Cardiac muscle cell (in vitro differentiated cells and primary cell): ENCODE measurements around the gene CFAP161. TPM values are rescaled to one million over a fixed set of nuclear protein-coding genes. Genes with fewer than 3 reads are reported as not detected.

ENCODE experiments used
- DNase-seq, 2 donors: peaks; one replicate each; pipeline versions ENCODE4 v3.0.0 to v3.0.0-alpha.2; 2010 to 2017; ENCODE audit warnings: low read depth in 1 of 2, low spot score in 1 of 2
- H3K27ac ChIP-seq: fragments of 200-600 bp; sonication (generic); 2 replicates; pipeline ENCODE4 v1.5.1; 2016
- H3K27me3 ChIP-seq: fragments of 200-600 bp; sonication (generic); 2 replicates; pipeline ENCODE4 v1.6.0; 2016; ENCODE audit warnings: control low read depth
- H3K36me3 ChIP-seq: fragments of 200-600 bp; sonication (generic); 2 replicates; pipeline ENCODE4 v1.5.1; 2016; ENCODE audit warnings: control low read depth
- H3K4me1 ChIP-seq: fragments of 200-600 bp; sonication (generic); 2 replicates; pipeline ENCODE4 v1.8.1; 2017; ENCODE audit warnings: low read depth, mild to moderate bottlenecking, mixed run types
- H3K4me3 ChIP-seq: fragments of 200-600 bp; sonication (generic); 2 replicates; pipeline ENCODE4 v1.5.1; 2016; ENCODE audit warnings: mild to moderate bottlenecking
- H3K9me3 ChIP-seq: fragments of 200-600 bp; sonication (generic); 2 replicates; pipeline ENCODE4 v1.5.1; 2017; ENCODE audit warnings: low read depth, mild to moderate bottlenecking, control low read depth
- CTCF ChIP-seq: IDR thresholded peaks from 2 replicates; pipeline ENCODE4 v1.5.1; 2012; ENCODE audit warnings: low read depth, mild to moderate bottlenecking, low read length
- polyA plus RNA-seq: library from polyadenylated mRNA; unstranded; fragments of >200 nt; fragmentation: Nextera tagmentation; extraction: Ambion mirVana; gene quantifications from 2 replicates; pipeline ENCODE4 v1.2.1, GENCODE V29; 2016
- total RNA-seq: library from RNA; depleted of rRNA; stranded (reverse); fragments of >200 nt; gene quantifications from 2 replicates; pipeline ENCODE4 v1.2.3, GENCODE V29; 2016

The CFAP161 gene
- total and polyA plus RNA-seq, 2 experiments from 2014 or later: not detected

- Histone ChIP-seq H3K9me3 (no peaks in the 10 kb centered on the region), H3K4me1 (no peaks in the 10 kb centered on the region), H3K4me3 (no peak overlapping the region), H3K36me3 (no peaks in the 10 kb centered on the region), H3K27me3 (no peaks in the 10 kb centered on the region), H3K27ac (no peak overlapping the region)
- TF ChIP-seq CTCF: no peak
- no peak for DNase-seq
These were observed 57.6 kb downstream of the CFAP161 start for GRCh38 chr15:81191701-81192100.

DNA sequence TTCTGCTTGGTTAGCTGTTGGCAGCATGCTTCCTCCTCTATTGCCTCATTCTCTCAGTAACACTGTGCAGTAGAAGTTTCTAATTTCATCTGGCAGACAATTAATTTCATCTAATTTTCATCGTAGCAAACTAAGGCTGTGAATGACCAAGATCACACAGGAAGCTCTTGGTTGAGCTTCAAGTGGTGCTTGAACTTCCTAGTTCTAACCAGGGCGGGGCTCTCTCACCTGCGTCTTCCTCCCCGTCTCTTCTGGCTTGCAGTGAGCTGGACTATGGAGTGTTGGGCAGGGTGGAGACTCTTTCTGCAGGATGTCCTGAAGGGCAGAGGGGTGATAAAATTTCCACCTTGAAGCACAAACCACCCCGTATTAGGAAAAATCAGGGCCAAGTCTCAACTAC lies 60.7 kb downstream of the CFAP161 start:
- Histone ChIP-seq H3K9me3 (no peaks in the 10 kb centered on the region), H3K4me1 (no peaks in the 10 kb centered on the region), H3K27ac (no peak overlapping the region), H3K27me3 (no peaks in the 10 kb centered on the region), H3K4me3 (no peak overlapping the region), H3K36me3 (no peaks in the 10 kb centered on the region)
- no peak for TF ChIP-seq CTCF
- DNase-seq: no peak

GRCh38 chr15:81195339-81195864 lies 61.3 kb downstream of the CFAP161 start:
- H3K27ac ChIP-seq: no peak overlapping the region
- no peaks in the 10 kb centered on the region for H3K9me3 ChIP-seq
- H3K36me3 ChIP-seq: no peaks in the 10 kb centered on the region
- no peaks in the 10 kb centered on the region for H3K27me3 ChIP-seq
- H3K4me1 ChIP-seq: no peaks in the 10 kb centered on the region
- H3K4me3 ChIP-seq: no peak overlapping the region
- no peak for DNase-seq
- TF ChIP-seq CTCF: no peak

DNA sequence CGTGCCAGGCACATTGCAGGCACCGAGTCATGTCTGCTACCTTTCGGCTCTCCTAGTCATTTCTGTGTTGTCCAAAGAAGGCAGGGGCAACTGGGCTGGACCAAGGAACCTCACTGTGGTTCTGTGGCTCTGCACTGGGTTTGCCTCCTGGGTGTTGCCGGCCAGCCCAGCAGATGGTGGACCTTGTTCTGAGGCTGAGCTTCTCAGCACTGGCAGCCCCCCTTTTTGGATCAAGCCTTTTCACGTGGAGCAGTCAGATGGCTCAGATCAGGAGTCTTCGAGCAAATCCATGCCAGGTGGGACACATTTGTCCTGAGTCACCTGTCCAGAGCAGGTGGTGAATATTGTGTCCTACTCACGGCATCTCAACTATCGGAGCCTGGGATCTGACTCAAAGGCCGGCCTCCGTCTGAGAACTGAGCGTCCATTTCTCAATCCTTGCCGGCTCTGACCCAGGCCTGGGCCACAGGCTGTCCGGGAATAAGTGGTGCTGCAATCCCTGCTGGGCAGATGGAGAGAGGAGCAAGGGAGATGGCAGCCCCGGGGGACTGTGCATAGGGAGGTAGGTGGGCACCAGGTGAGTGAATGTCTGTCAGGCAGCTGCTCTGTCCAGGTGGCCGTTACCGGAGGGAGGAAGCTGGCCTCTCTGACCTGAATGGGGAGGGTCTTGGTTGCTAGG lies 62.6 kb downstream of the CFAP161 start, which contains the start of gene IL16:
TSS of gene IL16 (plus strand) at position 304 of the 679 bp plus-strand sequence. CDS start 28,521 bp downstream, outside the sequence.
- Histone ChIP-seq H3K4me1 (no peaks in the 10 kb centered on the region), H3K27me3 (no peaks in the 10 kb centered on the region), H3K27ac (no peak within 1 kb of the TSS), H3K36me3 (no peaks in the 10 kb centered on the region), H3K9me3 (no peaks in the 10 kb centered on the region), H3K4me3 (no peak within 1 kb of the TSS)
- no peak for DNase-seq
- TF ChIP-seq CTCF: no peak

- no peak for TF ChIP-seq CTCF
- H3K27me3 ChIP-seq: no peaks in the 10 kb centered on the region
These were observed 63.2 kb downstream of the CFAP161 start for GRCh38 chr15:81197255-81197630.

More at GRCh38 chr15:81197255-81197630, 63.2 kb downstream of the CFAP161 start:
- no peaks in the 10 kb centered on the region for H3K36me3 ChIP-seq
- no peaks in the 10 kb centered on the region for H3K9me3 ChIP-seq
- DNase-seq: no peak
- no peaks in the 10 kb centered on the region for H3K4me1 ChIP-seq
- H3K27ac ChIP-seq: no peak overlapping the region
- no peak overlapping the region for H3K4me3 ChIP-seq
